SIG-M5 (cell line): Measurements from ENCODE around the gene GJA3.
A peak's percentile ranks its signal among the peaks of the same experiment; 100 is the strongest.

ENCODE experiments used
- DNase-seq: peaks from one replicate; lab custom pipeline; 2025; lab: John Stamatoyannopoulos, UW

The GJA3 gene

DNA sequence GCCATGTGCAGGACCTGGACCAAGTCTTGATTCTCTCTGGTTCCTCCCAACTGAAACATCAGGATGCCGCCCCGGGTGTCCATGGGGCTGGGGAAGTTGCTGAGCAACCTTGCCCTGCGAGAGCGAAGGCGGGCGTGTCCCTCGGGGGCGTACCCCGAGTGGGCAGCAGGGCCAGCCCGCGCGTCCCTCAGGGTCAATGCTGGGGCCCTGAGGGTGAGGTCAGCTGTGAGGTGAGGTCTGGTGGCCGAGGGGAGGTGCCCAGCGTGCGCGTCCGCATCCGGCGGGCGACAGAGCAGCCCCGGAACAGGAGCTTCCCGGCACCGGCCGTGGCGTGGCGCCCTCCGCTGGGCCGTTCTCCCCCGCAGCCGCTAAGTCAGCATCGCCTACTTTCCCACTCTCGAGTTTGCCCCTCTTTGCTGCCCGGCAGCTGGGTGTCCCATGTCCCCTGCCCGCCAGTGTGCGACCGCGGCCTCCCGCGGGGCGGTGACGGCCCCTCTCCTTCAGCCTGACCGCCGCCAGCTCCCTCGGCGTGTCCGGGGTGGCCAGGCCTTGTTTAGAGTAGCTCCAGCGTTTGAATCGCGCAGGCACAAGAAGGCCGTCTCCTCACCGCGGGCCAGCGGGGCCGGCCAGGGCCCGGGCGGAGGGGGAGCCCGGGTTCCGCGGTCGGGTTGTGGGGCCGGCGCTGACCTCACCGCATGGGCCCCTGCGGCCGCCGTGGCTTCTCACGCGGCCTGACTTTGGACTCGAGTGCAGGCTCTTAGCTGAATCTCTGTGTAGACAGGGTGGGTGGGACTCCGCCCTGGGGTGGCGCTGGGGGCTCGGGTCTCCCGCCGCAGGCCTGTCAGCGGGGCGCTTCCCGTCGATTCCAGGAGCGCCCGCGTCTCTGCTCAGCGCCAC, 33.0 kb downstream of the GJA3 start:
- DNase-seq, result no peak

DNA sequence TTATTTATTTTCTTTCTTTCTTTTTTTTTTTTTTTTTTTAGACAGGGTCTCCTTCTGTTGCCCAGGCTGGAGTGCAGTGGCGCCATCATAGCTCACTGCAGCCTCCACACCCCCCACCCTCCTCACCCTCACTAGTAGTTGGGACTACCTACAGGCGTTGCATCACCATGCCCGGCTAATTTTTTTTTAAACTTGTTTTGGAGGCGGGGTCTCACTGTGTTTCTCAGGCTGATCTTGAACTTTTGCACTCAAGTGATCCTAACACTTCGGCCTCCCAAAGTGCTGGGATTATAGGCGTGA, 33.6 kb downstream of the GJA3 start:
- DNase-seq, result no peak

DNA sequence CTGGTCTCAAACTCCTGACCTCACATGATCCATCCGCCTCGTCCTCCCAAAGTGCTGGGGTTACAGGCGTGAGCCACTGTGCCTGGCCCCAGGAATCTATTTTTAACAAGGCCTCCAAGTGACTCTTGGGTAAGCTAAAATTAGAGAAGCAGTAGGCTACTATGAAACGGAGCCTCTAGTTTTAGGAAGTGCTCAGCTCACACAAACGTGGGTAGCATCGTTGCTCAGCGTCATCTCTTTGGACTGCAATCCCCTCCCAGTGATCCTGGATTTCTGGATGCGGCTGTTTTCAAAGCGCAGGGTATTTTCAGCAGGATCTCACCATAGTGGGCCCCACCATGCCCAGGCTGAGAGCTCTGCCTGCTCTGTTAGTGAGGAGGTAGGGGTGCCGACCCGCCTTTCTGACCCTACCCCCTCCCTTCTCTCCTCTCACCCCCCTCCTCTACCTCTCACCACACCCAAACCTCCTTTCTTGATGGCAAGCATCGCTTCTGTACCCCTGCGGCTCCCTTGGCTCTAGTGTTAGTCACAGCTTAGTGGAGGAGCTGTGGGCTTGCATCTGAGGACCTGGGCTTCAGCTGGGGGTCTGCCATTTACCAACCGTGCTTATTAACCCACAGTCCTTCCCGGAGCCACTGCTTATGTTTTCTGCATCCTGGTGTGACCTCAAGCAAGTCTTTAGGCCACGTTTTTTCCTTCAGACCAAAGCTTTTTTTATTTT, 34.2 kb downstream of the GJA3 start:
- DNase-seq, result peak; percentile 82

DNA sequence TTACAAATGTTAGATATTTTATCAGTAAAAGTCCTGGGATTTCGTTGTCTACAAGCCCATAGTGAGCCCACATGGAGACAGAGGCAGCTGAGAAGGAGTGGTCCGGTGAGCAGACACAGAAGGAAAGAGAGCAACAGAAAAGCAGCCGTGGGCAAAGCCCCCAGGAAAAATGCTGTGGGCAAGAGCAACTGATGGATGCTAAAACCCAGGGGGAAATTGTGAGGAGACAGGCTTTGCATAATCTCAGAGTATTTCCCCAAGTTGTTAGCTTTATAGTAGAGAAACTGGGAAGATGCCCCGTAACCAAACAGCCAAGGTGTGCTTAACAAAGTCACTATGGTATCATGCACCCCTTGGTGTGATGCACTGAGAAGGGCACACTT, 35.1 kb downstream of the GJA3 start:
- no peak for DNase-seq

DNA sequence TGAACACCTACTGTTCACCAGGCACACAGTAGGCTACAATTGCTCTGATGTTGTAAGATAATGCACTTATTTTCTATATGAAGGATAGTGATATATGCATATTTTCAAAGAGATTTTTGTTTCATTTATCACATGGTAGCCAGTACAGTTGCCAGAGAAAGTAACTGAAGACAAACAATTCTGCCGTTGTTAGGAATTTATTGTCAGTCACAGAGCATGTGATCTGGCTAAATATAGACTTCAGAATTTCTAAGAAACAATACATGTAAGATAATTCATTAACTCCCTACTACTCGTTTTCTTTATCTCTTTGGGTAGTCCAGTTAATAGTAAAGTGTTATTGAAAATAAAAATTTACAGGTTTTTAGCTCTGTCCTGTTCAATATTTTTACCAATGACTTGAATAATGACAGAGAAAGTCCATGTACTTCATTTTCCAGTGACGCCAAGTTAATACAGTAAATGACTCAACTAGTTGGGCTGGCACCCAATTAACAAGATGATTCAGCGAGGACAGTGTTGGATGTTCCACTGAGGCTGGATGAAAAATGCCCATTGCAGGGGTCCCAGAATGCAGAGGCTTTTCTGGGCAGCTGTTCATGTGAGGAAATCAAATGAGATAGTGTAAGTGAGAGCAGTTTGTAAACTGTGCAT, 35.6 kb downstream of the GJA3 start:
- DNase-seq, result no peak

DNA sequence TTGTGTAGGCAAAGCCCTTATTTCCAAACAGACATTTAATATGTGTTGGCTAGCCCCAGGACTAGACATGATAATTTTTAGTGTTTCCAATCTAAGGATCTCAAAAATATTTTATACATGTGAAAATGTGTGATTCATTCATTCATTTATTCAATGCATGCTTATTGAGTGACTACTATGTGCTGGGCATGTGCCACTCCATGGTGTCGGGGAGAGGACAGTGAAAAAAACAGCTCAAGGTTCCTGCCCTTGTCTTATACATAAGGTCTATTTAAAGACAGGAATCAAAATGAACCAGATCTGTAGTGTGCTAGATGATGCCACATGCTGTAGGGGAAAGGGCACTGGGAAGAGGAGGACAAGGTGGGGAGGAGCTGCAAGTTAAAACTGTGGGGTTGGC, 36.5 kb downstream of the GJA3 start:
- no peak for DNase-seq

DNA sequence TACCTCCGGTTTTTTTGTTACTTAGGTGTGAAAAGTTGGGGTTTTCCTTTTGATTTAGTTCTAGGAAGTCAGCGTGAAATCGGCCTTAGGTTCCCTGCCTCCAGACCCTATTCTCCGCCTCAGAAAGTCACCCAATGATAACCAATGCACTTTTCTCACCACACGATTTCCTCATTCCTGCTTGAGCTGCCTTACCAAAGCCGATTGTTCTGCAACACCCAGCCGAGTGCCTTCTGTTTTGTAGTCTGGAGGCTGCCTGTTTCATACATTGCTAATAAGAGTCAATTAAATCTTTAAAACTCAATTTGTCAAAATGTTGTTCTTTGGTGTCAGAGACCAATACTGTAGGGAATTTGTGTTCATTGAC, 39.7 kb downstream of the GJA3 start:
- DNase-seq, result peak; percentile 62

DNA sequence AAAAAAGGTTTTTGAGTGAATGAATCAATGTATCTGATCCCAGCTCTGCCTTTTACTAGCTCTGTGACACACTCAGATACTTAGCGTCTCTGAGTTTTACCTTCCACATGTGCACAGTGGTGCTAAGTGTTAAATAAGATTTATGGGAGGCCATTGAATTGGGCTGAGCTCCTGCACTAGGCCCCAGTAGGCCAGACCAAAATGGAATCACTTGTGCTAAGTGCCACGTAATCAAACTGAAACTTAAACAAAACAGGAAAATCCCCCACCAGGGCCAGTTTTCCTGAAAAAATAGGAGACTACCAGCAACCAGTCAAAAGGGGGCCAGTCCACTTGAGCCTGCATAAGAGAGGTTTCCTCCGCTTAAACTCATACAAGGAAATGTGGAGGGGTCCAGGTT, 40.9 kb downstream of the GJA3 start:
- DNase-seq, result no peak

DNA sequence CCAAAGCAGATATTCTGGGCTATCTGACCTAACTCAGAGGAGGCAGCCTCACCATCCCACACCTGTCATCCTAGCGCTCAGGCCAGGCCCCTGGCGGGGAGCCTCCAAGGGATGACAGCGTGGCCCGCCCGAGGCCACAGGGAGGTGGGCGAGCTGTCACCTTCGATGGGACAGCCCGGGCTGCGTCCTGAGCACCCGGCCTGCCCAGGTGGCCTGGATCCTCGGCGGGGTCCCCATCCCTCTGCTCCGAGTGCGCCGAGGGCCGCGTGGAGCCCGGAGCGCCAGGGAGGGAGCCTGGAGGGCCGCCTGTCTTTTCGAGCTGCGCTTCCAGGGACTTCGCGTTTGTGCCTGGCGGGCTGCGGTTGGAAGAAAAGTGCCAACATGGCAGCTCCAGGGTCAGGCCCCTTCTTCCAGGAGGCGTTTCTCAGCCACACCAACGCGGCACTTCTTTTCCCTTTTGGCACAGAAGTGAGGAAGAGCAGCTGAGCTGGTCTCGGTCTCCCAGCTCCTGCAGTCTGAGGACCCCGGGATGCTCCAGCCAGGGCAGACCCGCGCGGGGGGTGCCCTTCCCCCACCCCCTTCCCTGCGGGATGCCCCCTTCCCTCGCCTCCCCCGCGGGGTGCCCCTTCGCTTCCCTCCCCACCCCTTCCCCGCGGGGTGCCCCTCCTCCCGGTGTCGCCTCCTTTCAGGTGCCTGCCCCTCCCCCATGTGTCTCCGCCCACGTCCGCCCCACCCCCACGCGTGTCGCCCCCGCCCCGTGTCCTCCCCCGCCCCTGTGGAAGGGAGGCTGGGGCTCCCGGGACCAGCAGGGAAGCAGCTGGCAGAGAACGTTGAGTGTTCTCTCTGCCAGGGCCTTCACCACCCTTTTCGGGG, 42.3 kb downstream of the GJA3 start:
- DNase-seq, result no peak

DNA sequence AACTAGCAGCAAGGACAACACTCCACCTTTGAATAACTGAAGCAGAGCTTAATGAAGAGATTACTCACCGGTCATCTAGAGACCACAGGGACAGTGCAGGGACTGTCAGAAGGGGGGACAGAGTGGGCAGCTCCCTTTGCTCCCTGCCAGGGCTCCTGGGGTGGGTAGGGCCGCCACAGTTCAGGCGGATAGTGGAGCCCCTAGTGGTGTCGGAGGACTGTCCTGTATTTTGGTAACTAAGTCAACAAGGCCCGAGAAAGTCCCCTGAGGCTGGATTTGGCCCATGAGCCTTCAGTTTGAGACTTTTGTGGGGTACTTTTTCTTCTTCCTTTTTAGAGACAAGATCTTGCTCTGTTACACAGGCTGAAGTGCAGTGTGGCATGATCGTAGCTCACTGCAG, 44.6 kb downstream of the GJA3 start:
- DNase-seq, result no peak

DNA sequence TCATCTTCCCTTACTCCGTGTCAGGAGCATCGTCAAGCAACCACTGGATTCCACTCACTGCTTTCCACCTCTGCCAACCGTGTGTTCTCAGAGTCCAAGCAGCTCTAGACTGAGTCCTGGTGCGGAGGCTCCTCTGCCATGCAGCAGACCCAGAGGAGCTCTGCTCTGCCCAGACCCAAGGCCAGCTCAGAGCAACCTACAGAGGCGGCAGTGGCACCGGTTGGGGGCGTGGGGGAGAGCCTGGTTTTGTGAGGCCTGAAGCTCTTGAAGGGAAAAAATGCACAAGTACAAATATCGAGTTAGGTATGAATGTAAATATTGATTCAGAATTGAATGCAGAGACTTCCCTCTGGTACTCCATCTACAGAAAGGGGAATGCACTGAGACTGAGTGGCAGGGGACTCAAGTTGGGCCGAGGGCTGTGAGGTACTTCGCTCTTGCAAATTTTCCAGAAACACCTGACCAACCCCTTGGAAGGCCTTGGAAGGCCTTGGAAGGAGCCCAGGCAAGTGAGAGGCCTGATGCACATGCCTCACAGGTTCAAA, 46.7 kb downstream of the GJA3 start:
- no peak for DNase-seq

DNA sequence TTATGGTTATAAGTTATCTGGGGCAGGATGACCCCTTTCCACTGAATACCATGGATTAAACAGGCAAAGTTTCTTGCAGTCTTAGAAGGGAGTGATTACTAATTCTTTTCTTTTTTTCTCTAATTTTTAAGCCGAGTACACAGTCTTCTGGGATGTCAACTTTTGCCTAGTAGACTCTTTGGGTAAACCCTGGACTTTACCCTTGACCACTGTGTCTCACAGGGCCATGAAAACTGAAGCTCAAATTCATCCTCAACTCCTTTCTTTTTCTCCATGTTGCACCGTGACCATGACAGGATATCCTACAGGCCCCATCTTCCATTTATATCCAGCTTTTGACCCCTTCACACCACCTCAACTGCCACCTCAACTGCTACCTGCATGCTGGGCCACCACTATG, 51.8 kb downstream of the GJA3 start:
- no peak for DNase-seq

DNA sequence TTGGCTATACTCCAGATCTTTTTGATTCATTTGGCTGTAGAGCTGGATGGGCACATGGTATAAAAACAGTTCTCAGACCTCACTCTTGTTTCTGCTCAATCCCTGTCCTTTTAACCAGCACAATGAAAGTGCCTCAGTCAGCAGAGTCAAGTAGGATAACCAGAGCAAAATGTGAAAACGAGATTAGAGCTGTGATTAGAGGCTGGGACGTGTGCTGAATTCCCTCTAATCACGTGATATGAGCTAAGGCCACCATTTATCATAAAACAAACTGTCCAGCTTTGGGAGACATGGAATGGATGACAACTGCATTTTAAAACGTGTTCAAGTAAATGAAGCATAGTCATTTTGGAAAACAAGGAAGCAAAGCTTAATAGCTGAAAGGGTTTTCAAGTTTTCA, 54.1 kb downstream of the GJA3 start:
- no peak for DNase-seq

DNA sequence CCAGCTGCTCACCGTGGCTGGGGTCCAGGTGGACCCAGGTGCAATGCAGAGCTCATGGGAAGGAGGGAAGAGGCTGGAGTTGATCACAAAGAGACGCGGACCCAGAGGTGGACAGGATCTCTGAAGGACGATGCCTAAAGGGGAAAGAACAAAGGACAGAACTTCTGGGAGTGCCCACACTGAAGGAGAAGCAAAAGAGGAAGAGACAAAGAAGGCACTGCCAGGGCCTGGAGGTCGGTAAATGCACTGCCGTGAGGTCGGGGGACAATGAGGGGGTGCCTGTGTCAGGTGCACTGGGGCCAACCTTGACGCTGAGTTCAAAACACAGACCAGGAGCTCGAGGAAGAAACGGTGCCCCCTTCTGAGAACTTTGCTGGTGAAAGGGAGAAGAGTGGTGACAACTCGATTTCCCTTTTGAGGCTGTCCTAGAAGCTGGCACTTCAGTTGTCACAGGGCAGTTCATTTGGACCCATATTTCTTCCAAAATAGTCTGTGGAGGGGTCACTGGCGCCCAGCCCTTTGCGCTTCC, 55.6 kb downstream of the GJA3 start:
- DNase-seq, result no peak

DNA sequence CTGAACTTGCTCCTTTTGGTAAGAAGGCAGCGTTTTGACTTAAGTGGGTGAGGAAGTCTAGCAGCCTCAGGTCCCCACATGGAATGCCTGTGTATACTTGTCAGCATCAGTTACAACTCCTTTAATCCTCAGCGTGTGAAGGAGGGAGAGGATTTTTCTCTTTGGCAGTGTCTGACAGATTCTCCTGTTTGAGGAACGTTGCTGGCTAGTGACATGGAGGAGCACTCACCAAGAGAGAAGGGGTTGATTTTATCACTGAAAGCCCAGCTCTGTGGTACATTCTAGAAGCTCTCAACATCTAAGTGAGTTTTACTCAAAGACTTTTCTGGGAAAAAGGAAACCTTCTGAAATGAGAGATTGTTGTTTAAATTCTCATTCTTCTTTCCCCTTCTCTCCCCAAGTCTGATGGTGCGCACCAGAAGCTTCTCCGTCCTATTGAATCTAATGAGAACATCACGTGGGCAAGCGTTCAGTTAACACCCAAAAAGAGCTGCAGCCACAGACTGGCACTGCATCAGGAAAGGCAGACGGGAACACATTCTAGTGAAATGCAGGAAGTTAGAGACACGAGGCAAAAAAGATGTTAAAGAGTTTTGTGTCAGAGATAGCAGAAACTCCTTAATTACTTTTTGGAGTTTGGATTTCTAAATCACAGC, 58.2 kb downstream of the GJA3 start:
- DNase-seq, result no peak

DNA sequence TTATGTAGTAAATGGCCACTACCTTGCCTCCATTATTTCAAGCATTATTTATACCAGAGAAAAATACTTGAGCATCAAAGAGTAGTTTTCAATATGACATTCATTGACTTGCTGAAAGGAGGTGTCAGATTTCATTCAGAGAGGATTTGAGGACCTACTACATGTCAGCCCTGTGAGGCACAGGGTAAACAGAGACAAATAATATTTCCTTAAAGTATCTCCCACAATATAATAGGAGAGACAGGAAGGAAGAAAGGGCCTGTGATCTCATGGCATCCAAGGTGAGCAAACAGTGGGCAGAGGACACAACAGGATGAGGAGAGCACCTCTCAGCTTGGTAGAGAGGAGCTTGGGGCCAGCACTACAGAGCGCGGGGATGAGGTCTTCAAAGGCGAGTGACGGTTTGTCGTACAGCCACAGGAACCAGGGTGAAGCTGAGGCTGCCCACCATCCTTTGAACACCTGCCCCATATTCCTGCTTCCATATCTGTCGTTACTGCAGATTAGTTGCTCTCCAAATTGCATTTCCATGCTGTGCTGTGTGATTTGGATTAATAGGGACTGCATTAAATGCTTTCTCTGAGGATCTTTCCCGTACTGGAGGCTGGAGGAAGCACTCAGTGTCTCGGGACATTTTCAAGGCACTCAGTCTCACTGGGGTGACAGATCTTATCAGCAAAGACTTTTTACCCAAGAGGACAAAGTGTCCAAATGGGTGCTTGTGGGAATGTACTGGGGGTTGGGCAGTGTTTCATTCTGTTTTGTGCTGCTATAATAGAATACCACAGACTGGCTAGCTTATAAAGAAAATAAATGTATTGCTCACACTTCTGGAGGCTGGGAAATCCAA, 59.2 kb downstream of the GJA3 start:
- DNase-seq, result no peak

DNA sequence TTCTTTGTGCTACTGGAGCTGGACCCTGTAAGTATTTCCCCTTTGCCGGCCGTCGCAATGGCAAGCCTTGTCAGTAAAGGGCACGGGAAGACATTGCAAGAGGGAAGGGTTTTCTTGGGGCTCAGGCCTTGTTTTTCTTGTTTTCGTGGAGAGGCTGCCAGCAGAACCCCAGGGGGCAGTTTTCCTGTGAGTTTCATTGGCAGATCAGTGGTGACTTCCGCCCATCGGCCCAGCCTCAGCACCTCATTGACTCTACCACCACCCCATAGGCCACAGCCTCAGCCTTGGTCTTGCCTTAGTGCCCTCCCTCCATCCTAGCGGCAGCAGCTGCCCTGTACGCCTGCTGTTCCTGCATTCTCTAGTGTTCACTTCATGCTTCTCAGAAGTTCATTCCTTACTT, 61.5 kb downstream of the GJA3 start:
- DNase-seq, result no peak

DNA sequence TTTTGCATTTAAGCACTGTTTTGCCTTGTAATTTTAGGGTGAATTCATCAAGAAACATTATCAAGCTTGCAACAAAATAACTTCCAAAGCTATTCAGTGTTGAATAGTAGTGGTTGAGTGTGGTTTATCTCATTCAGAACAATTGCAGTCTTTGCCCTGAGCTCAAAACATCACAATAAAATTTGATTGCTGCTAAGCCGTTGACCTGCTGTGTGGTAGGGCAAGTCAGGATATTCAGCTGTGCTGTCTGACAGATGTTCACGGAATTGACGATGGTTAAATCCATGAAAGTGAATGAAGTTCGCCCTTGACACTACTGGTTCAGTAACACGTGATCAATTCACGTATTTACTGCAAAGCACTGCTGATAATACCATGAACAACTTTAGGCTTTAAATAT, 66.9 kb downstream of the GJA3 start:
- no peak for DNase-seq

DNA sequence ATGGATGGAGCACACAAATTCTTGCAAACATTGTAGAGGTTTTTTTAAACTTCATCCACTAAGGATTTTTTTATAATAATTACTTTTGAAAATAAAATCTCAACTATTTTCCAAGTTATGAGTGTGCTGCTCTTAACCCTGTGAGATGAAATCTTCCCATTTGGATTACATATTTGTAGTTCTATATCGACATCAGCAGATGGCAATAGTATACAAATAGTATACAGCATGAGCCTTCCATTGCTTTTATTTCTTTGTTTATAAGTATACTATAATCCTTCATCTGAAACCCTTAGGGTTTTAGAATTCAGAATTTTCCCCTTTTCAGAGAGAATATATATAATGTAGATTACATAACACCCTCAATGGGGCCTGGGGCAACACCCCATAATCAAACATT, 70.5 kb downstream of the GJA3 start:
- DNase-seq, result no peak
